ENCODE results near the gene UBE2E2. TPM values are rescaled to one million over a fixed set of nuclear protein-coding genes. Genes with fewer than 3 reads are reported as not detected.

Gene UBE2E2
- total and polyA plus RNA-seq, 2 donors from 2014 or later, result 40.9 to 61.7 TPM

DNA sequence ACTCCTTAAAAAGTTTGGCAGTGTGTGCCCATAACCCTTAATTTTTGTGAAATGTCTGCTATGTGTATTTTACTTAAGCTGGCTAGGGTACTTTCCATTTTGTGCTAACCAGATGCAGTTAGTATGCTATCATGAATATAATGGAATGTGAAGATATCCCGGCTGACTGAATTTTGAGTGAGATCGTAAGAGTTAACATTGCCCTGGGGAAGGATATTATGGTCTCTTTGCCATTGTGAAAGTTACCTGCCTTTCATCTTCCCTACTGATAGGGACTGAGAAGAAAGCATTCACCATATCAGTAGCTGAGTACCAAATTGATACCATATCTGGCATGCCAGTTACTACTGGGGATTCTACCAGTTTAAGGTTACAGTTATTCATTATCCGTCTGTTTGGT lies 243.2 kb downstream of the UBE2E2 start:
- no peak overlapping the region for H3K9ac ChIP-seq (ENCODE audit: low read length in 3 of 3)

GRCh38 chr3:23448998-23449537 lies 245.9 kb downstream of the UBE2E2 start:
- no peak for DNase-seq
- intact Hi-C loops (cut with DNase I), result no loop called here
- TF ChIP-seq, protein P1, sequence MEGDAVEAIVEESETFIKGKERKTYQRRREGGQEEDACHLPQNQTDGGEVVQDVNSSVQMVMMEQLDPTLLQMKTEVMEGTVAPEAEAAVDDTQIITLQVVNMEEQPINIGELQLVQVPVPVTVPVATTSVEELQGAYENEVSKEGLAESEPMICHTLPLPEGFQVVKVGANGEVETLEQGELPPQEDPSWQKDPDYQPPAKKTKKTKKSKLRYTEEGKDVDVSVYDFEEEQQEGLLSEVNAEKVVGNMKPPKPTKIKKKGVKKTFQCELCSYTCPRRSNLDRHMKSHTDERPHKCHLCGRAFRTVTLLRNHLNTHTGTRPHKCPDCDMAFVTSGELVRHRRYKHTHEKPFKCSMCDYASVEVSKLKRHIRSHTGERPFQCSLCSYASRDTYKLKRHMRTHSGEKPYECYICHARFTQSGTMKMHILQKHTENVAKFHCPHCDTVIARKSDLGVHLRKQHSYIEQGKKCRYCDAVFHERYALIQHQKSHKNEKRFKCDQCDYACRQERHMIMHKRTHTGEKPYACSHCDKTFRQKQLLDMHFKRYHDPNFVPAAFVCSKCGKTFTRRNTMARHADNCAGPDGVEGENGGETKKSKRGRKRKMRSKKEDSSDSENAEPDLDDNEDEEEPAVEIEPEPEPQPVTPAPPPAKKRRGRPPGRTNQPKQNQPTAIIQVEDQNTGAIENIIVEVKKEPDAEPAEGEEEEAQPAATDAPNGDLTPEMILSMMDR (IDR thresholded peaks at IDR 0.05; ENCODE audit: borderline replicate concordance, extremely low read depth, insufficient read depth), result no peak
- Histone ChIP-seq H3K27me3 (ENCODE audit: control insufficient read depth, insufficient read depth, low read length) (no peaks in the 10 kb centered on the region), H3K36me3 (ENCODE audit: control insufficient read depth in 2 of 3, insufficient read depth in 3 of 3, low read length in 3 of 3) (no peaks in the 10 kb centered on the region), H3K27ac (ENCODE audit: low read depth in 2 of 2, low read length in 2 of 2) (no peak overlapping the region), H3K4me3 (ENCODE audit: low read length in 3 of 3) (no peak overlapping the region), H3K9ac (ENCODE audit: low read length in 3 of 3) (no peak overlapping the region), H3K4me1 (ENCODE audit: control insufficient read depth in 2 of 3, insufficient read depth in 2 of 3, low read depth in 1 of 3, low read length in 3 of 3) (no peaks in the 10 kb centered on the region), H3K9me3 (ENCODE audit: control insufficient read depth in 2 of 3, insufficient read depth in 1 of 3, low read length in 3 of 3) (no peaks in the 10 kb centered on the region)
- no peak for FAIRE-seq

More for the DNA sequence above, 243.2 kb downstream of the UBE2E2 start:
- intact Hi-C loops (cut with DNase I), result no loop called here
- Histone ChIP-seq H3K27ac (ENCODE audit: low read depth in 2 of 2, low read length in 2 of 2) (no peak overlapping the region), H3K9me3 (ENCODE audit: control insufficient read depth in 2 of 3, insufficient read depth in 1 of 3, low read length in 3 of 3) (no peaks in the 10 kb centered on the region), H3K27me3 (ENCODE audit: control insufficient read depth, insufficient read depth, low read length) (no peaks in the 10 kb centered on the region), H3K4me1 (ENCODE audit: control insufficient read depth in 2 of 3, insufficient read depth in 2 of 3, low read depth in 1 of 3, low read length in 3 of 3) (no peaks in the 10 kb centered on the region), H3K36me3 (ENCODE audit: control insufficient read depth in 2 of 3, insufficient read depth in 3 of 3, low read length in 3 of 3) (no peaks in the 10 kb centered on the region), H3K4me3 (ENCODE audit: low read length in 3 of 3) (no peak overlapping the region)
- TF ChIP-seq, protein P1 (IDR thresholded peaks at IDR 0.05; ENCODE audit: borderline replicate concordance, extremely low read depth, insufficient read depth), result no peak
- FAIRE-seq (no peak), DNase-seq (no peak)

- no peak for FAIRE-seq
- intact Hi-C loops (cut with DNase I), result no loop called here
- Histone ChIP-seq H3K9ac (ENCODE audit: low read length in 3 of 3) (no peak overlapping the region), H3K4me1 (ENCODE audit: control insufficient read depth in 2 of 3, insufficient read depth in 2 of 3, low read depth in 1 of 3, low read length in 3 of 3) (no peaks in the 10 kb centered on the region), H3K36me3 (ENCODE audit: control insufficient read depth in 2 of 3, insufficient read depth in 3 of 3, low read length in 3 of 3) (no peaks in the 10 kb centered on the region), H3K9me3 (ENCODE audit: control insufficient read depth in 2 of 3, insufficient read depth in 1 of 3, low read length in 3 of 3) (no peaks in the 10 kb centered on the region), H3K4me3 (ENCODE audit: low read length in 3 of 3) (no peak overlapping the region), H3K27ac (ENCODE audit: low read depth in 2 of 2, low read length in 2 of 2) (no peak overlapping the region), H3K27me3 (ENCODE audit: control insufficient read depth, insufficient read depth, low read length) (no peaks in the 10 kb centered on the region)
- DNase-seq, result no peak
- TF ChIP-seq, protein P1 (IDR thresholded peaks at IDR 0.05; ENCODE audit: borderline replicate concordance, extremely low read depth, insufficient read depth), result no peak
These were observed 246.9 kb downstream of the UBE2E2 start for GRCh38 chr3:23450051-23450450.

DNA sequence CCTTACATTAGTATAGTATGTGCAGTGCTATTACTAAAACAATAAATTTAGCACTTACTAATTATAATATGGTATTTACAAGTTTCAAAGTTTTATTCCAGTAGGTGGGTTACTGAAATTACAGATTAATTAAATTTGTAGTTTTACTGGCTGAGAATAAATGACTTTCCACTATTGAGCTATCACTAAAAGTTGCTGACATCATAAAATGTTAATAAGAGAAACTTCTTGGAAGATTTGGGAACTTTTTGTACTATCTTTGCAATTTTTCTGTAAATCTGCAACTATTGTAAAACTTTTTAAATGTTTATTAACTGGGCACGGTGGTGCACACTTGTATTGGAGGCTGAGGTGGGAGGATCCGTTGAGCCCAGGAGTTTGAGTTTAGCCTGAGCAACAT lies 247.7 kb downstream of the UBE2E2 start:
- FAIRE-seq (no peak), DNase-seq (no peak)
- Histone ChIP-seq H3K27ac (ENCODE audit: low read depth in 2 of 2, low read length in 2 of 2) (no peak overlapping the region), H3K4me3 (ENCODE audit: low read length in 3 of 3) (no peak overlapping the region), H3K4me1 (ENCODE audit: control insufficient read depth in 2 of 3, insufficient read depth in 2 of 3, low read depth in 1 of 3, low read length in 3 of 3) (no peaks in the 10 kb centered on the region), H3K27me3 (ENCODE audit: control insufficient read depth, insufficient read depth, low read length) (no peaks in the 10 kb centered on the region), H3K36me3 (ENCODE audit: control insufficient read depth in 2 of 3, insufficient read depth in 3 of 3, low read length in 3 of 3) (no peaks in the 10 kb centered on the region), H3K9ac (ENCODE audit: low read length in 3 of 3) (no peak overlapping the region), H3K9me3 (ENCODE audit: control insufficient read depth in 2 of 3, insufficient read depth in 1 of 3, low read length in 3 of 3) (no peaks in the 10 kb centered on the region)
- intact Hi-C loops (cut with DNase I), result no loop called here
- TF ChIP-seq, protein P1 (IDR thresholded peaks at IDR 0.05; ENCODE audit: borderline replicate concordance, extremely low read depth, insufficient read depth), result no peak
